ENCODE results near the gene CHMP1A. TPM values are rescaled to one million over a fixed set of nuclear protein-coding genes. Genes with fewer than 3 reads are reported as not detected.

The CHMP1A gene
- 108 and 133 TPM in 2 replicates for total RNA-seq (2014; rRNA removed)
- percentile 61 among the genes with signal in this experiment for Bru-seq, nascent RNA
- BruChase-seq, experiment 1, labeled RNA remaining after a 6-hour chase = percentile 88 among the genes with signal in this experiment
- BruChase-seq, experiment 2, labeled RNA remaining after a 2-hour chase = percentile 76 among the genes with signal in this experiment
- long read RNA-seq, transcript CHMP1A-202 (6 exons, 2,295 nt) = major isoform, 12 of 202 reads
- long read RNA-seq, partial matches to known transcripts = 127 of 202 reads
- long read RNA-seq, other reads (novel, unspliced or antisense) = 60 of 202 reads

- intact Hi-C loops (cut with micrococcal nuclease) = no loop called here
- Histone ChIP-seq H3K9me2 (replicated peaks; ENCODE audit: low read length) (no peaks in the 10 kb centered on the region), H3K9me3 (ENCODE audit: low read length) (no peaks in the 10 kb centered on the region), H3K36me3 (ENCODE audit: low read depth, low read length) (peaks cover 9% of the 10 kb centered on the region; the same call in 1 of the 2 replicates), H3K9ac (ENCODE audit: low read length) (peak within 1 kb of the TSS; percentile 91), H3K4me3 (ENCODE audit: low read length) (peak within 1 kb of the TSS; percentile 85), H2AFZ (ENCODE audit: low read length) (peak within 1 kb of the TSS; percentile 79), H3K4me1 (ENCODE audit: insufficient read depth, low read length) (no peaks in the 10 kb centered on the region; the same call in 1 of the 2 replicates), H3K27ac (ENCODE audit: low read length) (peak within 1 kb of the TSS; percentile 42), H3K4me2 (ENCODE audit: low read length) (peak within 1 kb of the TSS; percentile 95), H3K27me3 (ENCODE audit: low read length) (no peaks in the 10 kb centered on the region), H3F3A (ENCODE audit: low read length, unreplicated experiment) (no peaks in the 10 kb centered on the region), H4K20me1 (ENCODE audit: low read length) (no peaks in the 10 kb centered on the region), H3K79me2 (ENCODE audit: low read length) (peaks cover 58% of the 10 kb centered on the region)
- peak; percentile 93 for ATAC-seq
- ChIA-PET CTCF (no interaction called here), POLR2A (ENCODE audit: unreplicated experiment) (no interaction called here)
- BruUV-seq (replicated peaks) = TSS peak; percentile 74
- TF ChIP-seq EZH2phosphoT487 (IDR thresholded peaks at IDR 0.05; ENCODE audit: borderline replicate concordance, low read length) (no peak), CTCF (conservative IDR thresholded peaks at IDR 0.05; ENCODE audit: low read depth, low read length) (no peak), EZH2 (IDR thresholded peaks at IDR 0.05; ENCODE audit: low read length, unreplicated experiment) (no peak)
- DNase-seq = peak; percentile 83
These were observed at the start of gene CHMP1A, which contains the start of gene SPATA33 for GRCh38 chr16:89657442-89658220. CHMP1A (minus strand) TSS chr16:89657708; CDS start chr16:89657588, 120 bp downstream. SPATA33 (plus strand) TSS chr16:89657836; CDS start chr16:89657912, 76 bp downstream.

GRCh38 chr16:89706518-89707260 lies 49.2 kb upstream of the CHMP1A start:
- no peaks in the 10 kb centered on the region for H3F3A ChIP-seq (ENCODE audit: low read length, unreplicated experiment)
- no peaks in the 10 kb centered on the region for H3K79me2 ChIP-seq (ENCODE audit: low read length)
- peak overlapping the region; percentile 59; the same call in 1 of the 2 replicates for H2AFZ ChIP-seq (ENCODE audit: low read length)
- ChIA-PET CTCF (interaction anchor here (0.6 to 1.0 kb wide), 4 partner anchors 8 to 73 kb away, joined by 4 to 7 read pairs (median 4); partner anchors contain the start of gene VPS9D1), POLR2A (ENCODE audit: unreplicated experiment) (no interaction called here)
- no peaks in the 10 kb centered on the region for H3K9me3 ChIP-seq (ENCODE audit: low read length)
- H3K36me3 ChIP-seq (ENCODE audit: low read depth, low read length) = no peaks in the 10 kb centered on the region
- no peak for ATAC-seq
- no peaks in the 10 kb centered on the region for H3K27me3 ChIP-seq (ENCODE audit: low read length)
- DNase-seq = no peak
- TF ChIP-seq EZH2phosphoT487 (IDR thresholded peaks at IDR 0.05; ENCODE audit: borderline replicate concordance, low read length) = no peak
- no peak for TF ChIP-seq CTCF (conservative IDR thresholded peaks at IDR 0.05; ENCODE audit: low read depth, low read length)
- TF ChIP-seq EZH2 (IDR thresholded peaks at IDR 0.05; ENCODE audit: low read length, unreplicated experiment) = no peak
- no peaks in the 10 kb centered on the region for H3K9me2 ChIP-seq (replicated peaks; ENCODE audit: low read length)
- H3K9ac ChIP-seq (ENCODE audit: low read length) = peak overlapping the region; percentile 36; the same call in 1 of the 2 replicates
- no peaks in the 10 kb centered on the region for H4K20me1 ChIP-seq (ENCODE audit: low read length)
- peak overlapping the region; percentile 64 for H3K4me3 ChIP-seq (ENCODE audit: low read length)
- H3K4me2 ChIP-seq (ENCODE audit: low read length) = peak overlapping the region; percentile 75
- no TSS peak for BruUV-seq (replicated peaks)
- intact Hi-C loops (cut with micrococcal nuclease) = loop anchor here (10.0 kb wide), 1 partner anchor 108 kb away; the partner anchor contains the start of gene FANCA
- H3K4me1 ChIP-seq (ENCODE audit: insufficient read depth, low read length) = no peaks in the 10 kb centered on the region
- H3K27ac ChIP-seq (ENCODE audit: low read length) = no peak overlapping the region

Measured in PC-3 (cell line).